ENCODE measurements around the gene GANAB.

GRCh38 chr11:62632492-62632891 lies 13.9 kb downstream of the GANAB start:
- no peak for TF ChIP-seq MTF2 (CRISPR knock-in tag; IDR thresholded peaks at IDR 0.05; ENCODE audit: borderline replicate concordance)
- TF ChIP-seq NR3C1 (CRISPR knock-in tag; IDR thresholded peaks at IDR 0.05), result no peak
- TF ChIP-seq ZNF557 (CRISPR knock-in tag; IDR thresholded peaks at IDR 0.05), result no peak
- TF ChIP-seq ZNF331 (CRISPR knock-in tag; IDR thresholded peaks at IDR 0.05), result no peak
